WTC11 (cell line): ENCODE results near the gene DBH. TPM values are rescaled to one million over a fixed set of nuclear protein-coding genes. Genes with fewer than 3 reads are reported as not detected.

Experiments
- ATAC-seq: fragments of 200-7000 bp; cut with Tn5 transposase; 2 replicates; pipeline ENCODE4 v1.10.0; 2021; ENCODE audit warnings: mild to moderate bottlenecking, moderate library complexity
- CTCF ChIA-PET: fragments of 300-600 bp; sonication (Branson Sonifier 250); formaldehyde crosslinking; loops from one replicate; lab custom pipeline; 2021; ENCODE audit warnings: antibody characterized with exemption; lab: Charles Lee
- POLR2A ChIA-PET: fragments of 350-600 bp; sonication (Branson Sonifier 250); formaldehyde crosslinking; loops from one replicate; lab custom pipeline; 2021; ENCODE audit warnings: antibody characterized with exemption; lab: Charles Lee
- DNase-seq: peaks from one replicate; pipeline ENCODE4 v3.0.0; 2021; ENCODE audit warnings: low spot score
- H3K27ac Mint-ChIP-seq: 2 replicates; pipeline ENCODE4 v1.8.0; 2021; ENCODE audit warnings: mixed read lengths
- H3K27me3 Mint-ChIP-seq: 2 replicates; pipeline ENCODE4 v1.8.0; 2021; ENCODE audit warnings: low read depth, mild to moderate bottlenecking, moderate library complexity, mixed read lengths
- H3K36me3 Mint-ChIP-seq: 2 replicates; pipeline ENCODE4 v1.8.0; 2021; ENCODE audit warnings: mixed read lengths
- H3K4me1 Mint-ChIP-seq: 2 replicates; pipeline ENCODE4 v1.8.0; 2022; ENCODE audit warnings: mixed read lengths
- H3K4me3 Mint-ChIP-seq: 2 replicates; pipeline ENCODE4 v1.8.0; 2021; ENCODE audit warnings: mild to moderate bottlenecking, moderate library complexity, mixed read lengths
- H3K9me3 Mint-ChIP-seq: 2 replicates; pipeline ENCODE4 v1.8.0; 2021; ENCODE audit warnings: mixed read lengths
- CBFB ChIP-seq: sonication (generic); formaldehyde crosslinking; IDR thresholded peaks from 2 replicates; pipeline ENCODE4 v1.8.1; 2022; ENCODE audit warnings: mild to moderate bottlenecking, low read depth, missing genetic modification reagents
- FOXK1 ChIP-seq: sonication (generic); formaldehyde crosslinking; IDR thresholded peaks from 2 replicates; pipeline ENCODE4 v1.8.0; 2022; ENCODE audit warnings: mild to moderate bottlenecking, moderate library complexity, missing genetic modification reagents
- IRF1 ChIP-seq: sonication (generic); formaldehyde crosslinking; IDR thresholded peaks from 2 replicates; pipeline ENCODE4 v1.8.0; 2023; ENCODE audit warnings: missing genetic modification reagents
- MAX ChIP-seq: sonication (generic); formaldehyde crosslinking; IDR thresholded peaks from 2 replicates; pipeline ENCODE4 v1.8.0; 2022; ENCODE audit warnings: mild to moderate bottlenecking, missing genetic modification reagents
- MYBL2 ChIP-seq: sonication (generic); formaldehyde crosslinking; IDR thresholded peaks from 2 replicates; pipeline ENCODE4 v1.8.1; 2023; ENCODE audit warnings: mild to moderate bottlenecking, moderate library complexity, missing genetic modification reagents
- NFATC4 ChIP-seq: fragments of 250-450 bp; sonication (Bioruptor Pico); IDR thresholded peaks from 2 replicates; pipeline ENCODE4 v1.9.0; 2021; ENCODE audit warnings: mild to moderate bottlenecking
- PREB ChIP-seq: sonication (generic); formaldehyde crosslinking; IDR thresholded peaks from 2 replicates; pipeline ENCODE4 v1.8.1; 2022; ENCODE audit warnings: mild to moderate bottlenecking, missing genetic modification reagents, moderate library complexity, borderline replicate concordance
- PRRX2 ChIP-seq: fragments of 250-450 bp; sonication (Bioruptor Pico); IDR thresholded peaks from 2 replicates; pipeline ENCODE4 v1.8.0; 2021; ENCODE audit warnings: mild to moderate bottlenecking
- RELA ChIP-seq: sonication (generic); formaldehyde crosslinking; IDR thresholded peaks from 2 replicates; pipeline ENCODE4 v1.8.1; 2022; ENCODE audit warnings: missing genetic modification reagents, mild to moderate bottlenecking, borderline replicate concordance
- STAT6 ChIP-seq: sonication (generic); formaldehyde crosslinking; conservative IDR thresholded peaks from 2 replicates; pipeline ENCODE4 v1.8.1; 2023; ENCODE audit warnings: mild to moderate bottlenecking, low read depth, missing genetic modification reagents, moderate library complexity
- TEAD1 ChIP-seq: sonication (generic); formaldehyde crosslinking; IDR thresholded peaks from 2 replicates; pipeline ENCODE4 v1.8.0; 2022; ENCODE audit warnings: mild to moderate bottlenecking, missing genetic modification reagents
- USF1 ChIP-seq: sonication (generic); formaldehyde crosslinking; IDR thresholded peaks from 2 replicates; pipeline ENCODE4 v1.8.0; 2022; ENCODE audit warnings: mild to moderate bottlenecking, missing genetic modification reagents
- ZBTB43 ChIP-seq: sonication (generic); formaldehyde crosslinking; IDR thresholded peaks from 2 replicates; pipeline ENCODE4 v1.8.1; 2023; ENCODE audit warnings: mild to moderate bottlenecking, missing genetic modification reagents
- ZNF219 ChIP-seq: sonication (generic); formaldehyde crosslinking; IDR thresholded peaks from 2 replicates; pipeline ENCODE4 v1.8.0; 2023; ENCODE audit warnings: missing genetic modification reagents, mild to moderate bottlenecking, borderline replicate concordance
- ZNF263 ChIP-seq: sonication (generic); formaldehyde crosslinking; IDR thresholded peaks from 2 replicates; pipeline ENCODE4 v1.8.1; 2022; ENCODE audit warnings: low read depth, mild to moderate bottlenecking, moderate library complexity, missing genetic modification reagents
- total RNA-seq: library from RNA; stranded (reverse); gene quantifications from 3 replicates; pipeline ENCODE4 v1.2.3, GENCODE V29; 2021

DBH gene
- total RNA-seq, 1 experiment from 2014 or later = 0.24 TPM

GRCh38 chr9:133702798-133703590, 66.8 kb downstream of the DBH start (continued):
- TF ChIP-seq MAX (CRISPR knock-in tag) = peak; percentile 28; the same call in 1 of the 2 replicates
- TF ChIP-seq IRF1 (CRISPR knock-in tag) = no peak
- TF ChIP-seq ZNF263 (CRISPR knock-in tag) = peak; percentile 62; the same call in 1 of the 2 replicates
- no peak for TF ChIP-seq ZNF219
- TF ChIP-seq RELA (CRISPR knock-in tag) = no peak
- TF ChIP-seq USF1 (CRISPR knock-in tag) = no peak
- no peak for TF ChIP-seq FOXK1 (CRISPR knock-in tag)
- no peak for TF ChIP-seq CBFB (CRISPR knock-in tag)

GRCh38 chr9:133703591-133704399, 67.6 kb downstream of the DBH start:
- TF ChIP-seq PREB (CRISPR knock-in tag) = no peak
- no peak overlapping the region for H3K27ac Mint-ChIP-seq
- H3K36me3 Mint-ChIP-seq = no peaks in the 10 kb centered on the region
- no peaks in the 10 kb centered on the region for H3K27me3 Mint-ChIP-seq
- H3K4me1 Mint-ChIP-seq = peaks cover 4% of the 10 kb centered on the region; the same call in 1 of the 2 replicates
- H3K9me3 Mint-ChIP-seq = 0 out of 2 replicates have a peak, but pooled peaks cover 4% of the 10 kb centered on the region
- ChIA-PET CTCF (interaction anchor here (1.0 to 2.7 kb wide), 2 partner anchors 11 to 33 kb away, joined by 3 to 13 read pairs; no protein-coding TSS in a partner anchor), POLR2A (no interaction called here)
- DNase-seq = peak; percentile 10
- no peak overlapping the region for H3K4me3 Mint-ChIP-seq
- ATAC-seq = no peak

- POLR2A ChIA-PET = no interaction called here
- CTCF ChIA-PET = no interaction called here
- TF ChIP-seq NFATC4 (CRISPR knock-in tag) (no peak), CBFB (CRISPR knock-in tag) (no peak), STAT6 (CRISPR knock-in tag) (no peak), IRF1 (CRISPR knock-in tag) (no peak), TEAD1 (no peak), PRRX2 (CRISPR knock-in tag) (no peak), ZBTB43 (CRISPR knock-in tag) (no peak), MYBL2 (no peak)
- no peak overlapping the region for H3K4me3 Mint-ChIP-seq
- ATAC-seq = no peak
- no peak overlapping the region for H3K27ac Mint-ChIP-seq
- H3K9me3 Mint-ChIP-seq = 0 out of 2 replicates have a peak, but pooled peaks cover under 1% of the 10 kb centered on the region
- no peaks in the 10 kb centered on the region for H3K36me3 Mint-ChIP-seq
- H3K4me1 Mint-ChIP-seq = peaks cover 4% of the 10 kb centered on the region; the same call in 1 of the 2 replicates
- no peaks in the 10 kb centered on the region for H3K27me3 Mint-ChIP-seq
- DNase-seq = peak; percentile 9
Measured at GRCh38 chr9:133704711-133705181, 68.6 kb downstream of the DBH start.
